HG03469 (cell line): ENCODE measurements around the gene PTPN18.
A peak's percentile ranks its signal among the peaks of the same experiment; 100 is the strongest.
"Not testable (repeated sequence)": the region's sequence is repeated elsewhere in the genome, so short reads cannot be mapped to it uniquely, and the experiment has no call there.

ENCODE experiments used
- ATAC-seq: cut with Tn5 transposase; IDR thresholded peaks from one replicate; pipeline ENCODE4 v1.9.1; 2021; ENCODE audit warnings: mild to moderate bottlenecking, moderate library complexity, moderate number of reproducible peaks; ENCODE audit not compliant: unreplicated experiment

The PTPN18 gene, protein sequence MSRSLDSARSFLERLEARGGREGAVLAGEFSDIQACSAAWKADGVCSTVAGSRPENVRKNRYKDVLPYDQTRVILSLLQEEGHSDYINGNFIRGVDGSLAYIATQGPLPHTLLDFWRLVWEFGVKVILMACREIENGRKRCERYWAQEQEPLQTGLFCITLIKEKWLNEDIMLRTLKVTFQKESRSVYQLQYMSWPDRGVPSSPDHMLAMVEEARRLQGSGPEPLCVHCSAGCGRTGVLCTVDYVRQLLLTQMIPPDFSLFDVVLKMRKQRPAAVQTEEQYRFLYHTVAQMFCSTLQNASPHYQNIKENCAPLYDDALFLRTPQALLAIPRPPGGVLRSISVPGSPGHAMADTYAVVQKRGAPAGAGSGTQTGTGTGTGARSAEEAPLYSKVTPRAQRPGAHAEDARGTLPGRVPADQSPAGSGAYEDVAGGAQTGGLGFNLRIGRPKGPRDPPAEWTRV

DNA sequence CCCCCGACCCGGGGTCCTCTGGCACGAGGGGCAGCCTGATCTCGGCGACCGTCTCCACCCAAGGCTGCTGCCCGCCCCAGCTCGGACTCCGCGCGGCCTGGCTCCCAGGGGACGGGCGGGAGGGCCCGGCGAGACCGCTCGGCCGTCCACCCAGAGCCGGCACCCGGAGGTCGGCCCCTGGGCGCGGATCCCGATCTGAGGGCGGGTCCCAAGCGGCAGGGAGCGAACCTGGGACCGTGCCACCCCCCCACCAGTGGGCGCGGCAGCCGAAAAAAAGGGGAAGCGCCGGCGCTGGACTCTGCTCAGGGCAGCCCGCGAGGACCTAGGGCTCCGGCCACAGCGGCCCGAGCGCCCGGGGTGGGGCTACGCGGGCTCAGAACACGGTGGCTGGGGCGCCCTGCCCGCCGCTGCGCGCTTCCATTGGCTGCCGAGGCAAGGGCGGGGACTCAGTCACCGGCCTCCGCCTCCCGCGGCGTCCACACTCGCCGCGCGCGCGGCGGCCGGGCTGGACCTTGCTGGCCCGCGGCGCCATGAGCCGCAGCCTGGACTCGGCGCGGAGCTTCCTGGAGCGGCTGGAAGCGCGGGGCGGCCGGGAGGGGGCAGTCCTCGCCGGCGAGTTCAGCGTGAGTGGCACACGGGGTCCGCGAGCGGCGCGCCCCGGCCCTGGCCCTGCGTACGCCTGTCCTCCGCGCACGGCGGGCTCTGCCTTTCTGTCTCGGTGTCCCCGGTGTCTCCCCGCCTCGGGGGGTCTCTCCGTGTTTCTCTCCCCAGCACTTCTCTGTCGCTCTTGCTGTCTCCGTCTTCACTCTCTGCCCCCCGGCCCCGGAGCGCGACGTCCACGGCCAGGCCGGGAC, at the start of gene PTPN18:
PTPN18 (plus strand) TSS at position 479 of the 854 bp plus-strand sequence; CDS start at position 531, 52 bp downstream.
- ATAC-seq: peak; percentile 81

DNA sequence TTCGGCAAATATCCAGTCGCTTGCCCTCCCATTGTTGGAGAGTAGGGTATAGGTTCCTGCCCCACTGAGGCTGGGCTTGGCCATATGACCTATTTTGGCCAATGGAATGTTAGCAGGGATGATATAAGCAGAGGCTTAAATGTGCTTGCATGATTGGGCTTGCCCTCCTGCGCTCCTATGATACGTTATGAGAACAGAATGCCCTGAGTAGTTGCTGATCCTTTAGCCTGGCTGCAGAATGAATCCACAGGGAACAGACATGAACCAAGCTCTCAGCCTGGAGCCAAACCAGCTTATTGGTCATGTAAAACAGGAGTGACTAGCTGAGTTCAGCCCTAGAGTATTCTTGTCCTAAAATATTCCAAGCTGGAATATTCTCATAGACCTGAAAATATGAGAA, 48.0 kb upstream of the PTPN18 start:
- ATAC-seq: no peak

- ATAC-seq: no peak
These were observed 45.0 kb upstream of the PTPN18 start for GRCh38 chr2:130310881-130311280.

DNA sequence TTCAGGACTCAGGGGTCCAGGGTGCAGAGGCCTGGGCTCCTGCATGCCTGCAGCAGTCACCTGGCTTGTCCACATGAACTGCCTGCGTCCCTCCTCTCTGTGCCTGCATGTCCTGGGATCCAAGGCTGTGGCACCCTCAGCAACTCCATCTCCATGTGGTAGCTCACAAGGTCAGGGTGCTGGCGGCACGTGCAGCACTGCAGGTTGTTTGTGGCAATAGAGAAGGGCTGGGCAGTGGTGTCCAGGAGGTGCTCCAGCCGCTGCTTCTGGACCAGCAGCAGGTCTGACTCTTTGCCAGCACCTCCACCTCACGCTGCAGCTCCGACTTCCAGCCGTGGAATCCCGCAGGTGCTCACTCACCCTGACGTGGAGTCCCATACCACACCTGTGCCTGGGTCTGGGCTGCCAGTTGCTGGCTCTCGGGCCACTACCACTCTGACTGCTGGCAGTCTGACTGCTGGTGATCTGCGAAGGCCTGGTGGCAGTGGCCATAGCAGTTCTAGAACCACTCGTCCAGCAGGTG, 42.0 kb upstream of the PTPN18 start:
- ATAC-seq: no peak

- no peak for ATAC-seq
These were observed 41.5 kb upstream of the PTPN18 start for GRCh38 chr2:130314377-130314776.

DNA sequence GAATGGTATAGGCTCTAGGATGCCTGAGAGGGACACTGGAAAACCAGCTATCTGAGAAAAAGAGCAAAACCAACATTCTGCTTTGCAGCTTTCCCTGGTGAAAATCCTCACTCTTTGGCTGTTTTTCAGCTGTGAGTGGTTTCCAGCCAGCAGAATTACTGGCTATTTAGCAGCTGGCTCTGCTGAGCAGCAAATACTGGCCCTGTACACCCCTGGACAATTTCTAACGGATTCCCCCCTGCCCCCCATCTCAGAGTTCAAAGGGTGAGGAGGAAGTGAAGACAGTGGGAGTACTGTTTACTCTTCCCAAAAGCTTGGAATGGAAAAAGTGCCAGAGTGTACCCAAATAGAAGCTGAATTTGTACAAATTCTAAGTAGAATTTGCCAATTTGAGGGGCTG, 39.3 kb upstream of the PTPN18 start:
- no peak for ATAC-seq

GRCh38 chr2:130318906-130319305, 37.0 kb upstream of the PTPN18 start:
- no peak for ATAC-seq

- no peak for ATAC-seq
These were observed 36.3 kb upstream of the PTPN18 start for GRCh38 chr2:130319536-130319935.

DNA sequence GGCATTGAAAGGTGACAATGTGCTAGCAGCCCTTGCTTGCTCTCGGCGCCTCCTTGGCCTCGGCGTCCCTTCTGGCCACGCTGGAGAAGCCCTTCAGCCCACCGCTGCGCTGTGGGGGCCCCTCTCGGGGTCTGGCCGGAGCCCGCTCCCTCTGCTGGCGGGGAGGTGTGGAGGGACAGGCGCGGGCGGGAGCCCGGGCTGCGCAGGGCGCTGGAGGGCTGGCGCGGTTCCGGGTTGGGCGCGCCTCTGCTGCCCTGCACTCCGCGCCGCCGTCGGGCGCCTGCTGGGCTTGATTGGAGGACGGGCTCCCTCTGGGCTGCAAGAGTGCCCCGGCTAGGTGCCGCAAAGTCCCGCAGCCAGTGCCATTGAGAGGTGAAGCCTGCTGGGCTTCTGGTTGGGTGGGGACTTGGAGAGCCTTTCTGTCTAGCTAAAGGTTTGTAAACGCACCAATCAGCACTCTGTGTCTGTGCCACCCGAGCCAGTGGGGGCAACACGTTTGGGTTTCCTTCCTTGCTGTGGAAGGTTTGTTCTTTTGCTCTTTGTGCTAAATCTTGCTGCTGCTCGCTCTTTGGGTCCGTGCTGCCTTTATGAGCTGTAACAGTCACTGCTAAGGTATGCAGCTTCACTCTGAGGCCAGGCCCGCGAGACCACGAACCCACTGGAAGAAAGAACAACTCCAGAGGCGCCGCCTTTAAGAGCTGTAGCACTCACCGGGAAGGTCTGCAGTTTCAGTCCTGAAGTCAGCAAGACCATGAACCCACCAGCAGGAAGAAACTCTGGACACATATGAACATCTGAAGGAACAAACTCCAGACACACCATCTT, 27.9 kb upstream of the PTPN18 start:
- no peak for ATAC-seq

GRCh38 chr2:130328710-130329109, 27.1 kb upstream of the PTPN18 start:
- no peak for ATAC-seq

GRCh38 chr2:130332271-130333073, 23.4 kb upstream of the PTPN18 start:
- peak; percentile 66 for ATAC-seq

DNA sequence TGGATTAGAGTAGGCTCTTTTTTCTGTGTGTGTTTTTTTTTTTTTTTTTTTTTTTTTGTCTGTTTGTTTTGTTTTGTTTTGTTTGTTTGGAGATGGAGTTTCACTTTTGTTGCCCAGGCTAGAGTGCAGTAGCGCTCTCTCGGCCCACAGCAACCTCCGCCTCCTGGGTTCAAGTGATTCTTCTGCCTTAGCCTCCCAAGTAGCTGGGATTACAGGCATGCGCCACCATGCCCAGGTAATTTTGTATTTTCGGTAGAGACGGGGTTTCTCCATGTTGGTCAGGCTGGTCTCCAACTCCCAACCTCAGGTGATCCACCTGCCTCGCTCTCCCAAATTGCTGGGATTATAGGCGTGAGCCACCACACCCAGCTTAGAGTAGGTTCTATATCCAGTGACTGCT, 22.6 kb upstream of the PTPN18 start:
- ATAC-seq: not testable (repeated sequence)

GRCh38 chr2:130334026-130334425, 21.8 kb upstream of the PTPN18 start:
- ATAC-seq: no peak

- ATAC-seq: no peak
These were observed 20.6 kb upstream of the PTPN18 start for GRCh38 chr2:130335226-130335625.

GRCh38 chr2:130336150-130336876, 19.5 kb upstream of the PTPN18 start:
- ATAC-seq: no peak

- no peak for ATAC-seq
These were observed 18.8 kb upstream of the PTPN18 start for GRCh38 chr2:130336877-130337734.

DNA sequence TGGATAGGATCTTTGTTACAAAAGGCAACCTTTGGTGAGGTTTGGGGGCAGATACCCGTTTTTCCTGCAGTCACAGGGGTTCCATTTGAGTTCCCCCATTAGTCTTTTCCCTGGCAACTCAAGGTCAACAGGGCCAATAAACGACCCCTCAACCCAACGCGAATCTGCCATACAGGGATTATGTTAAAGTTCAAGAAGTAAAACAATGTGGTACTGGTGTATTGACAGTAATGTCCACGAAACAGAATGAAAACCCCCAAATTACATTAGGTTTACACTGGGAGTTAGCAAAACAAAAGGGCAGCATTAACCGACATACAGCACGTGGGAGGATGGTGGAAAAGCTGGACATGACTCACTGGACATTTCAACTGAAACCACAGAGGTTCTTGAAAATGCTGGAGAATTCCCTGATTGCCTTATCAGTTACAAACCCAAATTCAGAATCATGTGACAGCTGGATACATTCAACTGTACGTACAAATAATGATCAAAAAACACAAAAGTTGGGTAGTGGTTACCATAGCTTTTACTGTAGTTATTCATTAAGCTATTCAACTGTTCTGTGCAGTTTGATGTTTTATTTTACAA, 18.0 kb upstream of the PTPN18 start:
- no peak for ATAC-seq

DNA sequence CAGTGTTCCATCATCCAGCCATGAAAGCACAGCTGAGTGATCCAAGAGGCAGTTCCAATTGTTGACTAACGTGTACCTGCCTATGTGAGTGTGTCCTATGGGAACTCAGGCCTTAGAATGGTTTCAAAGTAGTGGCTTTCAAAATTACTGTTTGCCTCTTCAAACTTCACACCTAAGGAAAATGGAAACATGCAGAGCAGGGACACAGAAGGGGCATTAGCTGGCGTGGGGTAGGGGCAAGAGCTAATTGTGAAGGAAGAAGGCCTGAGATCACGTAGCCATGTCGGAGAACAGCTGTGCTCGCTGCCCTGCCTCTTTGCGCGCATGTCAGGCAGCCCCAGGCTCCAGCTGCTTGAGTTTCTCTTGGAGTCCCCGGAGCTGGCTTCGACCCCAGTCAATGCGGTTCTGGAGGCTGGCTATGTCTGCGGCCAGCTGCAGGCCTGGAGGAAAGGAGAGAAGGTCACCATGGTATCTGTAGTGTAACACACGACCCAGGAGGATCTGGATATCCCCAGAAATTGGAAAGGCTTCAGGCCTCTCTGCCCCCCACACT, 17.0 kb upstream of the PTPN18 start:
- no peak for ATAC-seq
